ENCODE measurements around the gene ZNF605. TPM values are rescaled to one million over a fixed set of nuclear protein-coding genes. Genes with fewer than 3 reads are reported as not detected.
A peak's percentile ranks its signal among the peaks of the same experiment; 100 is the strongest.
"Not testable (repeated sequence)": the region's sequence is repeated elsewhere in the genome, so short reads cannot be mapped to it uniquely, and the experiment has no call there.

The ZNF605 gene
- total RNA-seq, 4 donors from 2014 or later, result 4.5 to 21.3 (median 10.3) TPM

GRCh38 chr12:132918680-132919079, 37.4 kb downstream of the ZNF605 start:
- intact Hi-C loops (cut with DNase I; ENCODE audit: low total_unique reads), result no loop called here
- TF ChIP-seq EP300 (IDR thresholded peaks at IDR 0.05; ENCODE audit: low read depth) (no peak), POLR2AphosphoS5 (IDR thresholded peaks at IDR 0.05) (no peak), CTCF (IDR thresholded peaks at IDR 0.05) (no peak), POLR2A (IDR thresholded peaks at IDR 0.05) (no peak)
- in situ Hi-C loops (cut with MboI; ENCODE audit: low pct_ligation_motif_present in 1 of 4, low pct_unique_long_range_greater_than_20kb in 1 of 4, low sequenced_read_pairs in 3 of 4), result no loop called here
- Histone ChIP-seq H3K27me3 (no peaks in the 10 kb centered on the region), H3K4me1 (no peaks in the 10 kb centered on the region), H3K4me3 (no peak overlapping the region), H3K27ac (no peak overlapping the region), H3K36me3 (peaks cover 0 to 6% (median under 1%) of the 10 kb centered on the region in 4 donors), H3K9me3 (peaks cover 68 to 89% of the 10 kb centered on the region in 2 donors)
- WGBS, 2 donors (ENCODE audit: low coverage in 1 of 2), result 95 to 96% methylated on average over 6 of the region's 6 CpGs
- no peak for DNase-seq

GRCh38 chr12:132909030-132909368, 47.1 kb downstream of the ZNF605 start:
- intact Hi-C loops (cut with DNase I; ENCODE audit: low total_unique reads) (no loop called here), in situ Hi-C loops (cut with MboI; ENCODE audit: low pct_ligation_motif_present in 1 of 4, low pct_unique_long_range_greater_than_20kb in 1 of 4, low sequenced_read_pairs in 3 of 4) (no loop called here)
- Histone ChIP-seq H3K27ac (peak overlapping the region; percentile 80 to 94 (median 88)), H3K27me3 (peaks cover 30% of the 10 kb centered on the region), H3K4me3 (peak overlapping the region; percentile 55 to 67 (median 64)), H3K9me3 (peaks cover 22 to 23% of the 10 kb centered on the region in 2 donors), H3K36me3 (no peaks in the 10 kb centered on the region), H3K4me1 (peaks cover 0 to 19% (median 12%) of the 10 kb centered on the region in 4 donors)
- WGBS, 2 donors (ENCODE audit: low coverage in 1 of 2), result 1% methylated on average over 14 of the region's 22 CpGs; no CpG with 5 or more reads in 1 of the 2 donors
- no peak for TF ChIP-seq POLR2AphosphoS5 (IDR thresholded peaks at IDR 0.05)
- TF ChIP-seq EP300 (IDR thresholded peaks at IDR 0.05; ENCODE audit: low read depth), result no peak
- TF ChIP-seq CTCF (IDR thresholded peaks at IDR 0.05), result no peak
- no peak for TF ChIP-seq POLR2A (IDR thresholded peaks at IDR 0.05)
- DNase-seq, result no peak

- in situ Hi-C loops (cut with MboI; ENCODE audit: low pct_ligation_motif_present in 1 of 4, low pct_unique_long_range_greater_than_20kb in 1 of 4, low sequenced_read_pairs in 3 of 4), result no loop called here
- peaks cover 16 to 19% of the 10 kb centered on the region in 2 donors for H3K9me3 ChIP-seq
- peak overlapping the region; percentile 55 to 67 (median 64) for H3K4me3 ChIP-seq
- H3K36me3 ChIP-seq, result no peaks in the 10 kb centered on the region
- WGBS, 2 donors (ENCODE audit: low coverage in 1 of 2), result 0% methylated on average over 6 to 46 of the region's 85 CpGs
- H3K4me1 ChIP-seq, result peaks cover 0 to 19% (median 12%) of the 10 kb centered on the region in 4 donors
- H3K27ac ChIP-seq, result peak overlapping the region; percentile 80 to 94 (median 88)
- TF ChIP-seq POLR2A (IDR thresholded peaks at IDR 0.05) (peak; percentile 21), POLR2AphosphoS5 (IDR thresholded peaks at IDR 0.05) (peak; percentile 46 to 66 (median 65)), CTCF (IDR thresholded peaks at IDR 0.05) (no peak)
- intact Hi-C loops (cut with DNase I; ENCODE audit: low total_unique reads), result no loop called here
- H3K27me3 ChIP-seq, result peaks cover 30% of the 10 kb centered on the region
- peak; percentile 97 for DNase-seq
These were observed 47.7 kb downstream of the ZNF605 start for GRCh38 chr12:132908145-132909029.

GRCh38 chr12:132907789-132908144, 48.3 kb downstream of the ZNF605 start:
- DNase-seq; intact Hi-C loops (cut with DNase I; ENCODE audit: low total_unique reads); in situ Hi-C loops (cut with MboI; ENCODE audit: low pct_ligation_motif_present in 1 of 4, low pct_unique_long_range_greater_than_20kb in 1 of 4, low sequenced_read_pairs in 3 of 4); H3K36me3 ChIP-seq: not testable (repeated sequence)
- WGBS, 2 donors (ENCODE audit: low coverage in 1 of 2), result 24 to 27% methylated on average over 14 to 21 of the region's 23 CpGs
- Histone ChIP-seq H3K27me3 (peaks cover 30% of the 10 kb centered on the region), H3K4me1 (peaks cover 0 to 19% (median 12%) of the 10 kb centered on the region in 4 donors), H3K27ac (peak overlapping the region; percentile 80 to 94 (median 88)), H3K4me3 (peak overlapping the region; percentile 55 to 67 (median 58)), H3K9me3 (peaks cover 14 to 19% of the 10 kb centered on the region in 2 donors)
